NCI-H82 (cell line): Measurements from ENCODE around the gene AGRP.
"Not testable (repeated sequence)": the region's sequence is repeated elsewhere in the genome, so short reads cannot be mapped to it uniquely, and the experiment has no call there.

Experiments
- DNase-seq: peaks from one replicate; lab custom pipeline; 2025; lab: John Stamatoyannopoulos, UW

The AGRP gene

GRCh38 chr16:67483150-67483549 lies at the start of gene AGRP:
AGRP (minus strand) TSS chr16:67483547; CDS start chr16:67483398, 149 bp downstream.
- no peak for DNase-seq

GRCh38 chr16:67531247-67531646 lies 47.9 kb upstream of the AGRP start:
- no peak for DNase-seq

- no peak for DNase-seq
Observed at GRCh38 chr16:67530013-67530939, 46.9 kb upstream of the AGRP start.

GRCh38 chr16:67529582-67530012 lies 46.2 kb upstream of the AGRP start:
- peak; percentile 49 for DNase-seq

- DNase-seq: peak; percentile 82
Observed at GRCh38 chr16:67528870-67529581, 45.7 kb upstream of the AGRP start.

GRCh38 chr16:67528222-67528869 lies 45.0 kb upstream of the AGRP start, which contains the start of gene RIPOR1:
RIPOR1 (plus strand) TSS chr16:67528829; CDS start chr16:67538447, 9,618 bp downstream.
- peak; percentile 70 for DNase-seq

- DNase-seq: no peak
Observed at GRCh38 chr16:67526149-67526791, 42.9 kb upstream of the AGRP start.

- DNase-seq: no peak
Observed at GRCh38 chr16:67525176-67525860, 42.0 kb upstream of the AGRP start.

- peak; percentile 98 for DNase-seq
Observed at GRCh38 chr16:67521095-67521804, 37.9 kb upstream of the AGRP start.

- no peak for DNase-seq
Observed at GRCh38 chr16:67519242-67519641, 35.9 kb upstream of the AGRP start.

GRCh38 chr16:67518676-67519075 lies 35.3 kb upstream of the AGRP start:
- DNase-seq: no peak

GRCh38 chr16:67517661-67518423 lies 34.5 kb upstream of the AGRP start:
- no peak for DNase-seq

GRCh38 chr16:67517155-67517445 lies 33.8 kb upstream of the AGRP start:
- no peak for DNase-seq

- no peak for DNase-seq
Observed at GRCh38 chr16:67516296-67517154, 33.2 kb upstream of the AGRP start.

GRCh38 chr16:67514382-67514828 lies 31.1 kb upstream of the AGRP start:
- DNase-seq: peak; percentile 86

- DNase-seq: not testable (repeated sequence)
Observed at GRCh38 chr16:67513892-67514291, 30.5 kb upstream of the AGRP start.

- no peak for DNase-seq
Observed at GRCh38 chr16:67509016-67509415, 25.7 kb upstream of the AGRP start.

- no peak for DNase-seq
Observed at GRCh38 chr16:67506468-67506867, 23.1 kb upstream of the AGRP start.
